ENCODE data around the gene WDR48. TPM values are rescaled to one million over a fixed set of nuclear protein-coding genes. Genes with fewer than 3 reads are reported as not detected.

WDR48 gene
- polyA plus RNA-seq, 1 experiment = 20.1 TPM

DNA sequence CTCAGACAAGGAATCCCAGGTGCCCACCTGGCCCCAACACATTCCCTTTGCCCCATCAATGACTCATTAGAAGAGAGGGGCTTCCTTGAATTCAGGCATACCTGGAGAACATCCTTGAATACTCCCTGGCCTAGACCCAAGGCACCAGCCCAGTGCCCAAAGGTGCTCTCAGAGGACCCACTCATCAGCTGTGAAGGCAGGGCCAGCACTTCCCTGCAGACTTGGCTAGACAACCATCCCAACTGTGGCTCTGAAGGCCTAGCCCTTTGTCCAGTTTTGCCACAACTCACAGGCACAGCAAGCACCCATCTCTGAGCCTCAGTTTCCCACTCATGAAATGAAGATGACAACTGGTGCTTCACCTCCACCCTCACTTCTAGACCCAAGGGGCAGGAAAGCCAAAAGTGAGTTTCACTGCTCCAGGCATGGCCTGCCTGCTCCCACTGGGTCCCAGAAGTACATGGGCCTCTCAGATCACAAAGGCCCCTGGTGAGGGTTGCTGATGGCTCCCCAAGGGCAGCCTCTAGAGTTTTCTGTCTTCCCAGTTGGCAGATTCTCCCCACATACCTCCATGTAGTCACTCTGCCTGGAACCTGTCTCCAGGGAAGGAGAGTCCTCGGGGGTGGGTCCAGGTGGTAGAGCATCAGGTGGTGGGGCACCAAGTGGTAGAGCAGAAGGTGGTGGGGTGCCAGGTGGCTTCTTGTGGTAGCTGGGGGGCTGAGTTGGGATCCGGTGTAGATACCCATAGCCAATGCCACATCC, 48.1 kb downstream of the WDR48 start:
- TF ChIP-seq, protein P1, sequence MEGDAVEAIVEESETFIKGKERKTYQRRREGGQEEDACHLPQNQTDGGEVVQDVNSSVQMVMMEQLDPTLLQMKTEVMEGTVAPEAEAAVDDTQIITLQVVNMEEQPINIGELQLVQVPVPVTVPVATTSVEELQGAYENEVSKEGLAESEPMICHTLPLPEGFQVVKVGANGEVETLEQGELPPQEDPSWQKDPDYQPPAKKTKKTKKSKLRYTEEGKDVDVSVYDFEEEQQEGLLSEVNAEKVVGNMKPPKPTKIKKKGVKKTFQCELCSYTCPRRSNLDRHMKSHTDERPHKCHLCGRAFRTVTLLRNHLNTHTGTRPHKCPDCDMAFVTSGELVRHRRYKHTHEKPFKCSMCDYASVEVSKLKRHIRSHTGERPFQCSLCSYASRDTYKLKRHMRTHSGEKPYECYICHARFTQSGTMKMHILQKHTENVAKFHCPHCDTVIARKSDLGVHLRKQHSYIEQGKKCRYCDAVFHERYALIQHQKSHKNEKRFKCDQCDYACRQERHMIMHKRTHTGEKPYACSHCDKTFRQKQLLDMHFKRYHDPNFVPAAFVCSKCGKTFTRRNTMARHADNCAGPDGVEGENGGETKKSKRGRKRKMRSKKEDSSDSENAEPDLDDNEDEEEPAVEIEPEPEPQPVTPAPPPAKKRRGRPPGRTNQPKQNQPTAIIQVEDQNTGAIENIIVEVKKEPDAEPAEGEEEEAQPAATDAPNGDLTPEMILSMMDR (IDR thresholded peaks at IDR 0.05; ENCODE audit: insufficient read depth, low read depth, low read length) = no peak
- POLR2A ChIA-PET = no interaction called here
- Histone ChIP-seq H3K36me3 (ENCODE audit: control insufficient read depth, insufficient read depth, low read length) (peaks cover 36% of the 10 kb centered on the region), H3K27me3 (ENCODE audit: control insufficient read depth, insufficient read depth, low read length) (no peaks in the 10 kb centered on the region), H3K4me3 (ENCODE audit: low read depth, low read length) (no peak overlapping the region)
- CTCF ChIA-PET = interaction anchor here (2.1 kb wide), 1 partner anchor 192 kb away, joined by 11 read pairs; no protein-coding TSS in a partner anchor
- no peak for DNase-seq (ENCODE audit: low read depth)

GRCh38 chr3:39100500-39100886, 48.7 kb downstream of the WDR48 start:
- ChIA-PET CTCF (interaction anchor here (1.5 to 2.1 kb wide), 2 partner anchors 187 to 192 kb away, joined by 5 to 11 read pairs; no protein-coding TSS in a partner anchor), POLR2A (no interaction called here)
- no peaks in the 10 kb centered on the region for H3K27me3 ChIP-seq (ENCODE audit: control insufficient read depth, insufficient read depth, low read length)
- no peak overlapping the region for H3K4me3 ChIP-seq (ENCODE audit: low read depth, low read length)
- TF ChIP-seq, protein P1 (IDR thresholded peaks at IDR 0.05; ENCODE audit: insufficient read depth, low read depth, low read length) = no peak
- no peak for DNase-seq (ENCODE audit: low read depth)
- peaks cover 36% of the 10 kb centered on the region for H3K36me3 ChIP-seq (ENCODE audit: control insufficient read depth, insufficient read depth, low read length)

DNA sequence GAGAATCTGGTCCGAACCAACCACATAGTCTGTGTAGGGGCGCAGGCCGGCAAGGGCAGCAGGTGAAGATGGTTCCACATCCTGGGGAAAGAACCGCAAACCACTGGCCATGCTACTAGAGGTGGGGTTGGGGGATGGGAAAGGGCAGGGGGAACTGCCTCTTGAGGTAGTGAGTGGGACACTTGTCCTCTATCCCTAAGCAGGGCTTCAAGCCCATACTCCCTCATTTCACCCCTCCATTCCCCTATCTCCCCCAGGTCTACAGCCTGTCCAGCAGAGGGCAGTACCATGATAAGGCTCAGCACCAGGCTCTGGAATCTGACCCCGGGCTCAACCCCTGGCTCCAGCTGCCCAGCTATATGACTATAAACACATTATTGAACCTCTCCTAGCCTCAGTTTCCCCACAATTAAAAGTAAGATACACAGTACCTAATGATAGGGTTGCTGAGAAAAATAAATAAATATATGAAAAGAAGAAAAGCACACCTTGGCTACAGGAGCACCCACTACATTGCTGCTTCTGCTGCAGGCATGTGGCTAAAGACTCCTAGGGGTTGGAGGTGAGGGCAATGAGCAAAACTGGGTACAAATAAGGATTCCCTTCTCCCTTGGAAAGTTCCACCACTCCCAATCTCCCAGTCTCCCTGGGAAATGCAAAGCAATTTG, 49.3 kb downstream of the WDR48 start:
- no peak overlapping the region for H3K4me3 ChIP-seq (ENCODE audit: low read depth, low read length)
- TF ChIP-seq, protein P1 (IDR thresholded peaks at IDR 0.05; ENCODE audit: insufficient read depth, low read depth, low read length) = peak; percentile 78
- peaks cover 34% of the 10 kb centered on the region for H3K36me3 ChIP-seq (ENCODE audit: control insufficient read depth, insufficient read depth, low read length)
- no peak for DNase-seq (ENCODE audit: low read depth)
- POLR2A ChIA-PET = no interaction called here
- no peaks in the 10 kb centered on the region for H3K27me3 ChIP-seq (ENCODE audit: control insufficient read depth, insufficient read depth, low read length)
- CTCF ChIA-PET = interaction anchor here (0.6 to 2.1 kb wide), 6 partner anchors 12 to 191 kb away, joined by 3 to 11 read pairs (median 4); no protein-coding TSS in a partner anchor

DNA sequence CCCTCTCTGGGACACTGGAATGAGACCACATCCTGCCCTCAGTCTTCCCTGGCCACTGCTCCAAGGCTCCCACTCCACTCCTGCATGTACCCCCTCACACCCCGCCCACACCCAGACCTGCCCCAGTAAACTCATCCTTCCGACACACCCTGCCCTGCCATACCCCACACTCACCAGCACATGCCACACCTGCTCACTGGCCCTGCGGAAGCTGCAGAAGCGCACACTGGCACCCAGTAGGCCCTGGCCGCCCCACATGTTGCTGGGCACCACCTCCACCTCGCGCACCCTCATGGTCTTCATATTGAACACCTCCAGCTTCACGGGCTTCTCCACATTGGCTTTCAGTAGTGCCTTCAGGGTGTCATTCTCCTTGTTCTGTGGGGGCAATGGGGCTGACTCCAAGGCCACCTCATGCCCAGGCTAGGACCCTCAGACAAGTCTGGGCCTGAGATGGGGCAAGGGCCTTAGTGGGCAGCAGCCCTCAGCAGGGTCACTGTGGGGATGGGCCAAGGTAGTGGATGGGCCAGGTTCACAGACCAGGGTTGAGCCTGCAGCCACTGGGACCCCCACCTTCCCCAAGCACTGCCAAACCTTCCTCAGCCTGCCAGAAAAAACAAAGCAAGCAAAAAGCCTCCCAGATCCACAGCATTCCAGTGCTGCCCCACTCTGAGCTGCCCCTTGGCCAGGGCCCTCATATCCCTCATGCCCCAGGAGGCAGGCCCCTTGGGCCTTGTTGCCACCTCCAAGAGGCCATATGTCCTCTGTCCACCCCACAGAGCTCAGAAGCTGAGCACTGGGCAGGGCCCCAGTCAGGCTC, 50.9 kb downstream of the WDR48 start:
- Histone ChIP-seq H3K36me3 (ENCODE audit: control insufficient read depth, insufficient read depth, low read length) (peaks cover 25% of the 10 kb centered on the region), H3K27me3 (ENCODE audit: control insufficient read depth, insufficient read depth, low read length) (no peaks in the 10 kb centered on the region), H3K4me3 (ENCODE audit: low read depth, low read length) (no peak overlapping the region)
- DNase-seq (ENCODE audit: low read depth) = no peak
- ChIA-PET POLR2A (no interaction called here), CTCF (interaction anchor here (0.7 to 1.7 kb wide), 5 partner anchors 15 to 188 kb away, joined by 3 to 7 read pairs (median 3); no protein-coding TSS in a partner anchor)
- TF ChIP-seq, protein P1 (IDR thresholded peaks at IDR 0.05; ENCODE audit: insufficient read depth, low read depth, low read length) = no peak
